MM.1S (cell line): Measurements from ENCODE around the gene FAU.

ENCODE experiments used
- DNase-seq: peaks from one replicate; pipeline ENCODE4 v3.0.0-alpha.2; 2015
- H2AFZ ChIP-seq: fragments of 300-600 bp; sonication (generic); 2 replicates; pipeline ENCODE4 v1.6.0; 2016; ENCODE audit warnings: antibody characterized with exemption, low read length
- H3F3A ChIP-seq: fragments of 300-600 bp; sonication (generic); 2 replicates; pipeline ENCODE4 v1.6.1; 2016; ENCODE audit warnings: mild to moderate bottlenecking, antibody characterized with exemption, low read length, moderate library complexity, mixed read lengths; ENCODE audit not compliant: insufficient read depth
- H3K27ac ChIP-seq: fragments of 300-600 bp; sonication (generic); 2 replicates; pipeline ENCODE4 v1.5.1; 2016; ENCODE audit warnings: mild to moderate bottlenecking, low read length
- H3K27me3 ChIP-seq: fragments of 300-600 bp; sonication (generic); replicated peaks from 2 replicates; pipeline ENCODE4 v1.6.0; 2016; ENCODE audit warnings: low read length; ENCODE audit not compliant: insufficient read depth
- H3K36me3 ChIP-seq: fragments of 300-600 bp; sonication (generic); replicated peaks from 2 replicates; pipeline ENCODE4 v1.6.1; 2016; ENCODE audit warnings: mild to moderate bottlenecking, low read length, mixed read lengths; ENCODE audit not compliant: insufficient read depth
- H3K4me1 ChIP-seq: fragments of 300-600 bp; sonication (generic); 2 replicates; pipeline ENCODE4 v1.6.1; 2016; ENCODE audit warnings: low read length, mixed read lengths
- H3K4me2 ChIP-seq: fragments of 300-600 bp; sonication (generic); 2 replicates; pipeline ENCODE4 v1.6.0; 2016; ENCODE audit warnings: low read depth, low read length
- H3K4me3 ChIP-seq: fragments of 300-600 bp; sonication (generic); 2 replicates; pipeline ENCODE4 v1.5.1; 2016; ENCODE audit warnings: low read length, mixed read lengths
- H3K79me2 ChIP-seq: fragments of 300-600 bp; sonication (generic); 2 replicates; pipeline ENCODE4 v1.6.1; 2016; ENCODE audit warnings: mixed run types, low read length, mixed read lengths
- H3K9ac ChIP-seq: fragments of 300-600 bp; sonication (generic); 2 replicates; pipeline ENCODE4 v1.6.1; 2016; ENCODE audit warnings: low read length, mixed read lengths
- H3K9me2 ChIP-seq: fragments of 300-600 bp; sonication (generic); replicated peaks from 2 replicates; pipeline ENCODE4 v1.6.1; 2016; ENCODE audit warnings: mild to moderate bottlenecking, low read length, mixed read lengths; ENCODE audit not compliant: insufficient read depth
- H3K9me3 ChIP-seq: fragments of 300-600 bp; sonication (generic); replicated peaks from 2 replicates; pipeline ENCODE4 v1.6.1; 2016; ENCODE audit warnings: mild to moderate bottlenecking, low read length, mixed read lengths; ENCODE audit not compliant: insufficient read depth
- H4K20me1 ChIP-seq: fragments of 300-600 bp; sonication (generic); 2 replicates; pipeline ENCODE4 v1.6.1; 2016; ENCODE audit warnings: mild to moderate bottlenecking, low read length, moderate library complexity, mixed read lengths; ENCODE audit not compliant: insufficient read depth
- EZH2 ChIP-seq: fragments of 300-600 bp; sonication (generic); optimal IDR thresholded peaks from 2 replicates; pipeline ENCODE3; 2017; ENCODE audit warnings: low read depth, mild to moderate bottlenecking, antibody characterized with exemption, low read length, mixed read lengths
- EZH2phosphoT487 ChIP-seq: fragments of 300-600 bp; sonication (generic); IDR thresholded peaks from 2 replicates; pipeline ENCODE4 v1.6.1; 2018; ENCODE audit warnings: antibody characterized with exemption, low read length
- TF ChIP-seq, protein P1 (sequence below): fragments of 300-600 bp; sonication (generic); IDR thresholded peaks from 2 replicates; pipeline ENCODE4 v1.5.1; 2016; ENCODE audit warnings: antibody characterized with exemption, low read length, mixed read lengths

FAU gene

GRCh38 chr11:65130631-65131416 lies 8.9 kb upstream of the FAU start:
- TF ChIP-seq EZH2phosphoT487 (no peak), EZH2 (no peak)
- TF ChIP-seq, protein P1, sequence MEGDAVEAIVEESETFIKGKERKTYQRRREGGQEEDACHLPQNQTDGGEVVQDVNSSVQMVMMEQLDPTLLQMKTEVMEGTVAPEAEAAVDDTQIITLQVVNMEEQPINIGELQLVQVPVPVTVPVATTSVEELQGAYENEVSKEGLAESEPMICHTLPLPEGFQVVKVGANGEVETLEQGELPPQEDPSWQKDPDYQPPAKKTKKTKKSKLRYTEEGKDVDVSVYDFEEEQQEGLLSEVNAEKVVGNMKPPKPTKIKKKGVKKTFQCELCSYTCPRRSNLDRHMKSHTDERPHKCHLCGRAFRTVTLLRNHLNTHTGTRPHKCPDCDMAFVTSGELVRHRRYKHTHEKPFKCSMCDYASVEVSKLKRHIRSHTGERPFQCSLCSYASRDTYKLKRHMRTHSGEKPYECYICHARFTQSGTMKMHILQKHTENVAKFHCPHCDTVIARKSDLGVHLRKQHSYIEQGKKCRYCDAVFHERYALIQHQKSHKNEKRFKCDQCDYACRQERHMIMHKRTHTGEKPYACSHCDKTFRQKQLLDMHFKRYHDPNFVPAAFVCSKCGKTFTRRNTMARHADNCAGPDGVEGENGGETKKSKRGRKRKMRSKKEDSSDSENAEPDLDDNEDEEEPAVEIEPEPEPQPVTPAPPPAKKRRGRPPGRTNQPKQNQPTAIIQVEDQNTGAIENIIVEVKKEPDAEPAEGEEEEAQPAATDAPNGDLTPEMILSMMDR = no peak
- Histone ChIP-seq H3K9me2 (no peaks in the 10 kb centered on the region), H3K79me2 (peaks cover 72% of the 10 kb centered on the region), H4K20me1 (no peaks in the 10 kb centered on the region), H3K9ac (no peak overlapping the region), H2AFZ (no peak overlapping the region), H3K36me3 (peaks cover 19% of the 10 kb centered on the region), H3K4me1 (peaks cover 15% of the 10 kb centered on the region), H3K27ac (no peak overlapping the region), H3K9me3 (no peaks in the 10 kb centered on the region), H3K4me3 (no peak overlapping the region), H3K4me2 (no peak overlapping the region), H3F3A (peaks cover 65% of the 10 kb centered on the region), H3K27me3 (no peaks in the 10 kb centered on the region)
- DNase-seq = no peak

DNA sequence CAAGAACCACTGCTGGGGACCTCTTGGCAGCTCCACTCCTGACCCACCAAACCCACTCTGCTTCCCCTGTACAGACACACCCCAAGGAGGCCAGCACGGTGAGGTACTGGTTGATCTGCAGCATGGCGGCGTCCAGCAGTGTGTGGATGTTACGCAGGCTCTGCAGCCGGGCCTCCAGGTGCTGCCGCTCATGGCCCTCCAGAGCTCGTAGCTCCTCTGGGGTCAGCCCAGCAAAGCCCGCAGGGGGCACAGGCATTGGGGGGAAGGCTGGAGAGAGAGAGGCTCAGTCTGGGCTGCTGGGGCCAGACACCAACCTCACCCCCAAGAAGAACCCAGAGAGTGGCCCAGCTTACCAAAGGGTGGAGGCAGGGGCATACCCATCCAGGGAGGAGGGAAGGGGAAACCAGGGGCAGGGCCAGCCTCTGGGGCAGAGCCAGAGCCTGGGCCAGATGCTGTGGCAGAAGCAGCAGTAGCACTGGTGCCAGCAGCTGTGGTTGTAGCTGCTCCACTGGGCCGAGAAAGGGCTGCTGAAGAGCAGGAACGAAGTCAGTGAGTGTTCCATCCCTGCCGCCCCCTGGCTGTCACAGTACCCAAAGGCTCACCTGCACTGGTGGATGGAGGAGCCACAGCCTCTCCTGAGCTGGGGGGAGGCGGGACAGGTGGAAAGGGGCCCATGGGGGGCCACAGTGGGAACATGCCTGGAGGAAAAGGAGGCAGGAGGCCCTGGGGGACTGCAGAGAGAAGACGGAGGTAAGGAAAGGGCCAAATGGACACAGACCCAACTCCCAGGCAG lies 7.9 kb upstream of the FAU start:
- no peaks in the 10 kb centered on the region for H3K27me3 ChIP-seq
- H3K9me3 ChIP-seq = no peaks in the 10 kb centered on the region
- H3K9me2 ChIP-seq = no peaks in the 10 kb centered on the region
- H3K4me2 ChIP-seq = no peak overlapping the region
- DNase-seq = no peak
- no peak overlapping the region for H3K9ac ChIP-seq
- TF ChIP-seq EZH2 (no peak), EZH2phosphoT487 (no peak)
- TF ChIP-seq, protein P1 = no peak
- peaks cover 74% of the 10 kb centered on the region for H3K79me2 ChIP-seq
- no peak overlapping the region for H2AFZ ChIP-seq
- peaks cover 15% of the 10 kb centered on the region for H3K4me1 ChIP-seq
- peaks cover 69% of the 10 kb centered on the region for H3F3A ChIP-seq
- peaks cover 19% of the 10 kb centered on the region for H3K36me3 ChIP-seq
- no peak overlapping the region for H3K27ac ChIP-seq
- no peak overlapping the region for H3K4me3 ChIP-seq
- H4K20me1 ChIP-seq = no peaks in the 10 kb centered on the region

- no peak overlapping the region for H3K27ac ChIP-seq
- TF ChIP-seq, protein P1 = no peak
- TF ChIP-seq EZH2 (no peak), EZH2phosphoT487 (no peak)
- no peak overlapping the region for H3K9ac ChIP-seq
- peaks cover 15% of the 10 kb centered on the region for H3K4me1 ChIP-seq
- no peaks in the 10 kb centered on the region for H3K9me2 ChIP-seq
- H2AFZ ChIP-seq = no peak overlapping the region
- H3K9me3 ChIP-seq = no peaks in the 10 kb centered on the region
- peaks cover 77% of the 10 kb centered on the region for H3K79me2 ChIP-seq
- H3K4me3 ChIP-seq = no peak overlapping the region
- H3K4me2 ChIP-seq = no peak overlapping the region
- peaks cover 19% of the 10 kb centered on the region for H3K36me3 ChIP-seq
- no peaks in the 10 kb centered on the region for H3K27me3 ChIP-seq
- peaks cover 62% of the 10 kb centered on the region for H3F3A ChIP-seq
- H4K20me1 ChIP-seq = no peaks in the 10 kb centered on the region
- DNase-seq = no peak
These were observed 6.5 kb upstream of the FAU start for GRCh38 chr11:65128182-65129145.
